ENCODE data around the gene TPM2. TPM values are rescaled to one million over a fixed set of nuclear protein-coding genes. Genes with fewer than 3 reads are reported as not detected.
A peak's percentile ranks its signal among the peaks of the same experiment; 100 is the strongest.

The TPM2 gene
- total and polyA plus RNA-seq, 7 donors, result 49.9 to 8,131 (median 3,590) TPM

DNA sequence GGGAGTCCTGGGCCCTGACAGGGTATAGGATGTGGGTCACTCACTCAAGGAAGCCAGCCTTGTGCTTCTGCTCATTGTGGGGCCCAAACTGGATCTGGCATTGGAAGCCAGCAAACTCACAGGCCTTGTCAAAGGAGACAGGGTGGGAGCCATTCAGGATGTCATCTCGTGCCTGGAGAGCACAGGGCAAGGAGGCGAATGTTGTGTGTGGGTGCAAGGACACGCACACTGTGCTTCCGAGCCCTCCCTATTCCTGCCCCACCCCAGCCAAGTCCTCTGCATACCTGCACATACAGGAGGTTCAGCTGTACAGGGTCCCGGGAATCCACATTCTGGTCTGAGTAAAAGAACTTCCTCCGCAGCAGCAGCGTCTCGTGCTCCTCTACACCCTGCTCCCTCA lies 34.2 kb upstream of the TPM2 start:
- Histone ChIP-seq H3K36me3 (peaks cover 61 to 68% (median 67%) of the 10 kb centered on the region in 4 donors), H3K27ac (peak overlapping the region; percentile 10 to 98 (median 38)), H3K9me3 (no peaks in the 10 kb centered on the region), H3K27me3 (no peaks in the 10 kb centered on the region), H3K4me3 (no peak overlapping the region), H3K4me1 (peaks cover 0 to 39% (median 38%) of the 10 kb centered on the region in 4 donors)
- TF ChIP-seq EP300 (IDR thresholded peaks at IDR 0.05) (no peak), POLR2AphosphoS5 (IDR thresholded peaks at IDR 0.05) (peak in 1 of 4 donors; percentile 12)
- DNase-seq, result peak; percentile 50
- intact Hi-C loops (cut with DNase I), result loop anchor here (2.0 kb wide), 1 partner anchor 17 kb away; no protein-coding TSS in a partner anchor
- WGBS, 2 donors, result 96% methylated on average over 8 of the region's 8 CpGs

DNA sequence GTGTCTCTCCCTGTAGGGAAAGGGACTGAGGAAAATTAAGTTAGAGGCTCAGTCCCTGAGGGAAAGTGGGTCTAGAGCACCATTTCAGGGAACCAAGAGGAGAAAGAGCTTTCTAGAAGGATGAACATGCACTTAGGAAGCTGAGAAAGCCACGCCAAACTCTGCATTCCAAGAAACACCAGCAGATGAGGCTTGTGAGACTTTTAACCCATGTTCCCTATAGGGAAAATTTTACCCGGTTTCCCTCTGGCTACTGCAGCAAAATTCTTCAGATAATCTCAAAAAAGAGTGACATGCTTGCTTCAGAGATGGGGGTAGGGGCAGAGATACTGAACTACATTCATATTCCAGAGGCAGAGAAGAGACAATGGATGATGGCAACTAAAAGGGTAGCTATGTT lies 33.7 kb upstream of the TPM2 start:
- 97 to 98% methylated on average over 2 of the region's 2 CpGs for WGBS, 2 donors
- Histone ChIP-seq H3K9me3 (no peaks in the 10 kb centered on the region), H3K27ac (peak overlapping the region; percentile 35 to 98 (median 45)), H3K27me3 (no peaks in the 10 kb centered on the region), H3K4me3 (no peak overlapping the region), H3K4me1 (peaks cover 0 to 34% (median 33%) of the 10 kb centered on the region in 4 donors), H3K36me3 (peaks cover 65 to 73% (median 72%) of the 10 kb centered on the region in 4 donors)
- no peak for DNase-seq
- TF ChIP-seq EP300 (IDR thresholded peaks at IDR 0.05), result no peak
- TF ChIP-seq POLR2A (IDR thresholded peaks at IDR 0.05), result no peak
- no peak for TF ChIP-seq POLR2AphosphoS5 (IDR thresholded peaks at IDR 0.05)
- TF ChIP-seq, protein P1, sequence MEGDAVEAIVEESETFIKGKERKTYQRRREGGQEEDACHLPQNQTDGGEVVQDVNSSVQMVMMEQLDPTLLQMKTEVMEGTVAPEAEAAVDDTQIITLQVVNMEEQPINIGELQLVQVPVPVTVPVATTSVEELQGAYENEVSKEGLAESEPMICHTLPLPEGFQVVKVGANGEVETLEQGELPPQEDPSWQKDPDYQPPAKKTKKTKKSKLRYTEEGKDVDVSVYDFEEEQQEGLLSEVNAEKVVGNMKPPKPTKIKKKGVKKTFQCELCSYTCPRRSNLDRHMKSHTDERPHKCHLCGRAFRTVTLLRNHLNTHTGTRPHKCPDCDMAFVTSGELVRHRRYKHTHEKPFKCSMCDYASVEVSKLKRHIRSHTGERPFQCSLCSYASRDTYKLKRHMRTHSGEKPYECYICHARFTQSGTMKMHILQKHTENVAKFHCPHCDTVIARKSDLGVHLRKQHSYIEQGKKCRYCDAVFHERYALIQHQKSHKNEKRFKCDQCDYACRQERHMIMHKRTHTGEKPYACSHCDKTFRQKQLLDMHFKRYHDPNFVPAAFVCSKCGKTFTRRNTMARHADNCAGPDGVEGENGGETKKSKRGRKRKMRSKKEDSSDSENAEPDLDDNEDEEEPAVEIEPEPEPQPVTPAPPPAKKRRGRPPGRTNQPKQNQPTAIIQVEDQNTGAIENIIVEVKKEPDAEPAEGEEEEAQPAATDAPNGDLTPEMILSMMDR (IDR thresholded peaks at IDR 0.05), result no peak
- intact Hi-C loops (cut with DNase I), result no loop called here

DNA sequence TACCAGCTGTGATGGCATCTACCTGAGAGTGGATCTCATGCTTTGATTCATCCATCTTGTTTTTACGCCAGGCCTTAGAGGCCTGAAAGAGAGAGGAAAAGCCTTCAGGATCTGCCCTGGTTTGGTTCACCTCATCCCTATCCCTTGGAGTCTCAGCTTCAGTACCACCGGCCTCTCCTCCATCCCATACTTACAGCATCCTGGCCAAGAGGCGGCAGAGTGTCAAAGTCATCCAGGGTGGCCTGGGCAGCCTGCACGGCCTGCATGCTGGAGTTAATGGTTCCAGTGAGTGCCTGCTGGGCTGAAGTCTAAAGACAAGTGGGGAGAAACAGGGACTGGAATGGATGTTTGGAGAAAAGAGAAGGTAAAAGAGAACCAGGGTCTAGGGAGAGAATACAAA lies 29.8 kb upstream of the TPM2 start:
- 95 to 96% methylated on average over 4 of the region's 4 CpGs for WGBS, 2 donors
- H3K36me3 ChIP-seq, result peaks cover 94 to 100% (median 98%) of the 10 kb centered on the region in 4 donors
- intact Hi-C loops (cut with DNase I), result no loop called here

DNA sequence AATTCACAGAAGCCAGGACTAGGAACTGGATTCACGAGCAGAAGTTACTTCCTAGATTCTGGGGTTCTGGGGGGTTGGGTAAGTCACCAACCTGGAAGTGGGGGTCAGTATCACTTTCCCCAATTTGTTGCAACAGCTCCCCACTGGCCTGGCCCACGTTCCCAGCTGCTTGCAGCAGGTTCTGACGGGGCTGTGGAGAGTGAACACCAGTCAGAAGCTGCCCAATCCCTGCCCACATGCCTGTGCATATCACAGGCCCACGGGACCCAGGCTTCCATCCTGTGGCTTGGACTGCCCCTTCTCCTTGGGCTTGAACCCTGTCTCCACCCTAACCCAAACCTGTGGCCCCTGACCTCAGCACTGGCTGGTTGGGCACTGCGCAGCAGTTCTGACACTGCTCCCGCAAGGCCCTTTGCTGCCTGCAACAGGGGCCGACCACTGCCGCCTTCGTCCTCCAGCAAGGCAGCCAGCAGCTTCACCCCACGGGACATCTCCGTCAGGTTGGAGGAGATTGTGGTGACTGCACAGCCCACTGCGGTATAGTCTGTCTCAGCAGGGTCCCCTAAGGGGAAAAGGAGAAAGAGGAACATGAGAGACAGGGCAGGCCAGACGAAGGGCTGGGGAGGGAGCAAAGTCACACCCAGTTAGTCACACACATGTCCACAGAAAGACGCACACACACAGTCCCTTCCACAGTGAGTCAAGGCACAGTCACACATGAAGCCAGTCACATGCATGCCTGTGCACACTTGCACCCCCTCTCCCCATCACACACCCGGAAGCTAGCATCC lies 29.2 kb upstream of the TPM2 start:
- peak; percentile 60 for DNase-seq
- Histone ChIP-seq H3K27ac (peak overlapping the region in 3 of 4 donors; percentile 1 to 41 (median 5)), H3K4me3 (no peak overlapping the region), H3K36me3 (peaks cover 94 to 100% (median 98%) of the 10 kb centered on the region in 4 donors), H3K4me1 (peaks cover 0 to 6% (median 0%) of the 10 kb centered on the region in 4 donors), H3K27me3 (no peaks in the 10 kb centered on the region), H3K9me3 (no peaks in the 10 kb centered on the region)
- WGBS, 2 donors, result 79 to 91% methylated on average over 15 of the region's 15 CpGs
- no peak for TF ChIP-seq POLR2AphosphoS5 (IDR thresholded peaks at IDR 0.05)
- TF ChIP-seq EP300 (IDR thresholded peaks at IDR 0.05), result no peak
- no peak for TF ChIP-seq POLR2A (IDR thresholded peaks at IDR 0.05)
- intact Hi-C loops (cut with DNase I), result no loop called here

More for the DNA sequence above, 29.8 kb upstream of the TPM2 start:
- no peaks in the 10 kb centered on the region for H3K9me3 ChIP-seq
- no peaks in the 10 kb centered on the region for H3K27me3 ChIP-seq
- peaks cover 0 to under 1% (median 0%) of the 10 kb centered on the region in 4 donors for H3K4me1 ChIP-seq
- TF ChIP-seq POLR2AphosphoS5 (IDR thresholded peaks at IDR 0.05), result no peak
- no peak for TF ChIP-seq POLR2A (IDR thresholded peaks at IDR 0.05)
- TF ChIP-seq, protein P1 (IDR thresholded peaks at IDR 0.05), result no peak
- TF ChIP-seq EP300 (IDR thresholded peaks at IDR 0.05), result no peak
- peak overlapping the region in 3 of 4 donors; percentile 1 to 41 (median 21) for H3K27ac ChIP-seq
- no peak overlapping the region for H3K4me3 ChIP-seq
- peak; percentile 59 for DNase-seq

DNA sequence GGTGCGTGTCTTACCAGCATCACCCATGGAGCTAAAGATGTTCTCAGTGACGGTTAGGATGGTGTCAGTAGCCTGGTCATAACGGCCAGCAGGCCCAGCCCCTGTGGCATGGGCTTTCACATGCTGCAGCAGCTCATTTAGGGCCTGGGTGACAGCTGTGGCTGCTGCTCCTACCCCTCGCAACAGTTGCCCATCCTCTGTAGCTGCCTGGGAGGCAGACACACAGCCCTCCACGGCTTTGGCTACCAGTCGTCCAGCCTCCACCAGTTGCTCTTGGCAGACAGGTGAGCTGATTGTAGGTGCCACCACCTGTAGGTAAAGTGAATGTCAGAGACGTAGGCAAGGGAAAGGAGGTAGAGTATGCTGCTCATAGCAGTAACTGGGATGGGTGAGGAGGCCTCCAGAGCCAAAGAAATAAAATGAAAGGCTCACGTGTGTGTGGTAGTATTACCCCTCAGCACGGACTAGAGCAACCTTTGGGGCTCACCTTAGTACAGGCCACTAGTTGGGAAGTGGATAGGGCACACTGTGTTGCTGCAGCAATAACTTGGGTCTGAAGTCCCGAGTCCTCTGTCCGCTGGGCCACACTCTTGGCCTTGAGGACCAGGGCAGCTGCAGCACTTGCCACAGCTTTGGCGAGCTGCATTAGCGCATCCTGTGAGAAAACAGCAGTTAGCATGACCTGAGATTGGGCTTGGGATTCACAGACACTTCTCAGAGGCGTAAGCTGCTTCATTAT lies 27.6 kb upstream of the TPM2 start:
- Histone ChIP-seq H3K4me1 (peaks cover 0 to 6% (median 0%) of the 10 kb centered on the region in 4 donors), H3K27me3 (no peaks in the 10 kb centered on the region), H3K9me3 (no peaks in the 10 kb centered on the region), H3K4me3 (no peak overlapping the region), H3K27ac (peak overlapping the region in 3 of 4 donors; percentile 50 to 69 (median 57)), H3K36me3 (peaks cover 90 to 100% (median 98%) of the 10 kb centered on the region in 4 donors)
- TF ChIP-seq, protein P1 (IDR thresholded peaks at IDR 0.05), result no peak
- no peak for TF ChIP-seq EP300 (IDR thresholded peaks at IDR 0.05)
- DNase-seq, result peak; percentile 44
- intact Hi-C loops (cut with DNase I), result no loop called here
- 93 to 95% methylated on average over 14 of the region's 14 CpGs for WGBS, 2 donors

All from sigmoid colon (tissue), 7 donors.